HG03175 (cell line): ENCODE data around the gene ZNF738.
"Not testable (repeated sequence)": the region's sequence is repeated elsewhere in the genome, so short reads cannot be mapped to it uniquely, and the experiment has no call there.

Experiments
- ATAC-seq: cut with Tn5 transposase; IDR thresholded peaks from one replicate; pipeline ENCODE4 v1.9.1; 2021; ENCODE audit warnings: mild to moderate bottlenecking, moderate library complexity; ENCODE audit not compliant: unreplicated experiment

ZNF738 gene

GRCh38 chr19:21358768-21359451 is at the start of gene ZNF738:
Gene ZNF738, plus strand, starts transcription at chr19:21359000. Its CDS starts 141 bp downstream, at chr19:21359141.
- ATAC-seq, result peak; percentile 95

- not testable (repeated sequence) for ATAC-seq
Measured at GRCh38 chr19:21312807-21313206, 46.0 kb upstream of the ZNF738 start.

GRCh38 chr19:21314676-21315075 is 44.1 kb upstream of the ZNF738 start:
- ATAC-seq, result no peak

GRCh38 chr19:21317821-21318220 is 41.0 kb upstream of the ZNF738 start:
- ATAC-seq, result no peak

- ATAC-seq, result no peak
Measured at GRCh38 chr19:21321134-21321533, 37.7 kb upstream of the ZNF738 start.

GRCh38 chr19:21321996-21322395 is 36.8 kb upstream of the ZNF738 start:
- no peak for ATAC-seq

- ATAC-seq, result no peak
Measured at GRCh38 chr19:21322528-21322927, 36.3 kb upstream of the ZNF738 start.

- ATAC-seq, result no peak
Measured at GRCh38 chr19:21323000-21323399, 35.8 kb upstream of the ZNF738 start.

- ATAC-seq, result no peak
Measured at GRCh38 chr19:21326169-21326568, 32.6 kb upstream of the ZNF738 start.

- no peak for ATAC-seq
Measured at GRCh38 chr19:21328406-21328805, 30.4 kb upstream of the ZNF738 start.

GRCh38 chr19:21328885-21329605 is 29.8 kb upstream of the ZNF738 start, which contains the start of gene ZNF708:
Gene ZNF708, minus strand, starts transcription at chr19:21329410. Its CDS starts 198 bp downstream, at chr19:21329212.
- ATAC-seq, result peak; percentile 99

GRCh38 chr19:21335721-21336120 is 23.1 kb upstream of the ZNF738 start:
- ATAC-seq, result no peak

- ATAC-seq, result not testable (repeated sequence)
Measured at GRCh38 chr19:21344841-21345240, 14.0 kb upstream of the ZNF738 start.

- no peak for ATAC-seq
Measured at GRCh38 chr19:21352830-21353229, 6.0 kb upstream of the ZNF738 start.

GRCh38 chr19:21362291-21362690 is 3.5 kb downstream of the ZNF738 start:
- no peak for ATAC-seq

- ATAC-seq, result no peak
Measured at GRCh38 chr19:21383980-21384582, 25.3 kb downstream of the ZNF738 start.

- ATAC-seq, result no peak
Measured at GRCh38 chr19:21396121-21396520, 37.3 kb downstream of the ZNF738 start.

- ATAC-seq, result peak; percentile 100
Measured at GRCh38 chr19:21396893-21397572, 38.2 kb downstream of the ZNF738 start, which contains the start of gene ZNF493. Gene ZNF493, plus strand, starts transcription at chr19:21397133. Its CDS starts 105 bp downstream, at chr19:21397238.

GRCh38 chr19:21398851-21399250 is 40.1 kb downstream of the ZNF738 start:
- ATAC-seq, result no peak

- ATAC-seq, result no peak
Measured at GRCh38 chr19:21402303-21402985, 43.6 kb downstream of the ZNF738 start.

GRCh38 chr19:21410166-21410565 is 51.4 kb downstream of the ZNF738 start:
- no peak for ATAC-seq
